Omental fat pad (tissue), 4 donors: ENCODE measurements around the gene TRA2B. TPM values are rescaled to one million over a fixed set of nuclear protein-coding genes. Genes with fewer than 3 reads are reported as not detected.
"Not testable (repeated sequence)": the region's sequence is repeated elsewhere in the genome, so short reads cannot be mapped to it uniquely, and the experiment has no call there.

Experiments
- ATAC-seq: fragments of 150-250 bp; one replicate; pipeline ENCODE4 v1.9.1; 2016; ENCODE audit warnings: mild to moderate bottlenecking, moderate library complexity; ENCODE audit not compliant: low FRiP score
- DNase-seq: peaks from one replicate; pipeline ENCODE4 v3.0.0-alpha.2; 2019; ENCODE audit warnings: low spot score
- CTCF ChIP-seq, 3 donors: fragments of 450-650 bp; IDR thresholded peaks; one replicate each; pipeline ENCODE4 v1.5.1; 2016 to 2017; ENCODE audit warnings: antibody characterized with exemption in 3 of 3, mild to moderate bottlenecking in 3 of 3, moderate library complexity in 2 of 3
- total RNA-seq, 4 donors: library from RNA; depleted of rRNA; stranded (reverse); fragments of >200 nt; gene quantifications; one replicate each; pipeline ENCODE4 v1.1.0, GENCODE V29; 2016

Gene TRA2B
- total RNA-seq, 4 donors from 2014 or later, result 211 to 286 (median 223) TPM

GRCh38 chr3:185920184-185920583 lies 17.6 kb downstream of the TRA2B start:
- ATAC-seq, result no peak
- DNase-seq, result no peak
- TF ChIP-seq CTCF (IDR thresholded peaks at IDR 0.05), result no peak

GRCh38 chr3:185916042-185916833 lies 21.6 kb downstream of the TRA2B start:
- no peak for ATAC-seq
- TF ChIP-seq CTCF (IDR thresholded peaks at IDR 0.05), result no peak
- DNase-seq, result no peak

GRCh38 chr3:185915642-185916041 lies 22.2 kb downstream of the TRA2B start:
- ATAC-seq (no peak), DNase-seq (no peak)
- no peak for TF ChIP-seq CTCF (IDR thresholded peaks at IDR 0.05)

- no peak for TF ChIP-seq CTCF (IDR thresholded peaks at IDR 0.05)
- no peak for ATAC-seq
- DNase-seq, result no peak
Observed at GRCh38 chr3:185914911-185915629, 22.7 kb downstream of the TRA2B start.

GRCh38 chr3:185912929-185913901 lies 24.6 kb downstream of the TRA2B start:
- no peak for DNase-seq
- no peak for TF ChIP-seq CTCF (IDR thresholded peaks at IDR 0.05)
- no peak for ATAC-seq

GRCh38 chr3:185912512-185912911 lies 25.3 kb downstream of the TRA2B start:
- DNase-seq, result no peak
- no peak for TF ChIP-seq CTCF (IDR thresholded peaks at IDR 0.05)
- ATAC-seq, result no peak

- ATAC-seq, DNase-seq: not testable (repeated sequence)
Observed at GRCh38 chr3:185911076-185911448, 26.8 kb downstream of the TRA2B start.

- ATAC-seq, DNase-seq: not testable (repeated sequence)
Observed at GRCh38 chr3:185910322-185911075, 27.3 kb downstream of the TRA2B start.

GRCh38 chr3:185909913-185910312 lies 27.9 kb downstream of the TRA2B start:
- not testable (repeated sequence) for ATAC-seq, DNase-seq
